ENCODE data around the gene LBHD1. TPM values are rescaled to one million over a fixed set of nuclear protein-coding genes. Genes with fewer than 3 reads are reported as not detected.

Gene LBHD1
- total RNA-seq, 1 experiment from 2014 or later, result 16.1 TPM

DNA sequence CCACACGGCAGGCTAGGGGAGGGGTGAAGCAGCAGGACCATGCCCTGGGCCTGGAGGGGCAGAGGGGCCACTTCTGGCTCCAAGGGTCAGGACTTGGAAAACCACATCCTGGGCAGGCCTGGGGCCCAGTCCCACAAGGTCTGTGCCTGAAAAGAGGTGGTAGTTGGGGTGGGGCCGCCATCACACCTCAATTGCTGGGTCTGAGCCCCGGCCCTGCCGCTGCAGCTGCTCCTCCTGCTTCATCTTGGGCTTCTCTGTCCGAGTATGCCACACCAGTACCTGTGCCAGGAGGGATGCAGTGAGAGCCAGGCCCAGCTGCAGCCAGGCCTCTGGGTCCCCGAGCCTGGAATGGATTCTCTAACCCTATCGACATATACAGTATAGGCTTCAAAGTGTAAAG, 56.5 kb downstream of the LBHD1 start:
- ChIA-PET CTCF (no interaction called here), POLR2A (ENCODE audit: unreplicated experiment) (interaction anchor here (0.6 kb wide), 1 partner anchor 39 kb away, joined by 3 read pairs; no protein-coding TSS in a partner anchor)
- Histone ChIP-seq H3K4me1 (replicated peaks; ENCODE audit: insufficient read depth) (peaks cover 38% of the 10 kb centered on the region), H3K4me2 (no peak overlapping the region), H3K9me3 (ENCODE audit: insufficient read depth, low read depth) (no peaks in the 10 kb centered on the region), H4K20me1 (ENCODE audit: insufficient read depth) (no peaks in the 10 kb centered on the region), H3K36me3 (ENCODE audit: low read depth) (no peaks in the 10 kb centered on the region), H3K9me2 (ENCODE audit: insufficient read depth) (no peaks in the 10 kb centered on the region), H3F3A (ENCODE audit: insufficient read depth, low read depth) (peaks cover 42% of the 10 kb centered on the region), H3K27me3 (ENCODE audit: insufficient read depth, low read depth) (no peaks in the 10 kb centered on the region), H3K27ac (no peak overlapping the region), H2AFZ (no peak overlapping the region), H3K4me3 (no peak overlapping the region), H3K79me2 (ENCODE audit: low read depth) (peaks cover 20% of the 10 kb centered on the region)
- intact Hi-C loops (cut with micrococcal nuclease; ENCODE audit: unreplicated experiment), result no loop called here
- no TSS peak for BruUV-seq (replicated peaks)
- DNase-seq, result no peak
- TF ChIP-seq EZH2 (IDR thresholded peaks at IDR 0.05; ENCODE audit: low read depth) (no peak), CTCF (conservative IDR thresholded peaks at IDR 0.05) (no peak)

- Histone ChIP-seq H3K27me3 (ENCODE audit: insufficient read depth, low read depth) (no peaks in the 10 kb centered on the region), H3K79me2 (ENCODE audit: low read depth) (peaks cover 18% of the 10 kb centered on the region), H3K4me1 (replicated peaks; ENCODE audit: insufficient read depth) (peaks cover 35% of the 10 kb centered on the region), H3K27ac (peak overlapping the region; percentile 66), H3K36me3 (ENCODE audit: low read depth) (peaks cover 6% of the 10 kb centered on the region; the same call in 1 of the 2 replicates), H3K9me3 (ENCODE audit: insufficient read depth, low read depth) (no peaks in the 10 kb centered on the region), H3K4me2 (peak overlapping the region; percentile 57), H4K20me1 (ENCODE audit: insufficient read depth) (no peaks in the 10 kb centered on the region), H3F3A (ENCODE audit: insufficient read depth, low read depth) (peaks cover 47% of the 10 kb centered on the region), H2AFZ (no peak overlapping the region), H3K9me2 (ENCODE audit: insufficient read depth) (no peaks in the 10 kb centered on the region), H3K4me3 (no peak overlapping the region)
- ChIA-PET CTCF (interaction anchor here (0.6 kb wide), 1 partner anchor 239 kb away, joined by 4 read pairs; no protein-coding TSS in a partner anchor), POLR2A (ENCODE audit: unreplicated experiment) (no interaction called here)
- peak; percentile 72 to 75 for DNase-seq
- BruUV-seq (replicated peaks), result no TSS peak
- TF ChIP-seq EZH2 (IDR thresholded peaks at IDR 0.05; ENCODE audit: low read depth), result no peak
- TF ChIP-seq CTCF (conservative IDR thresholded peaks at IDR 0.05), result no peak
- intact Hi-C loops (cut with micrococcal nuclease; ENCODE audit: unreplicated experiment), result loop anchor here (5.0 kb wide), 6 partner anchors 33 to 268 kb away; partner anchors contain the start of genes BSCL2, EEF1G, GANAB and GNG3
These were observed 57.8 kb downstream of the LBHD1 start for GRCh38 chr11:62614275-62614674.

GRCh38 chr11:62613291-62613778, 58.7 kb downstream of the LBHD1 start:
- no peaks in the 10 kb centered on the region for H3K9me2 ChIP-seq (ENCODE audit: insufficient read depth)
- H4K20me1 ChIP-seq (ENCODE audit: insufficient read depth), result no peaks in the 10 kb centered on the region
- H3K4me2 ChIP-seq, result peak overlapping the region; percentile 88
- H3F3A ChIP-seq (ENCODE audit: insufficient read depth, low read depth), result peaks cover 47% of the 10 kb centered on the region
- peak overlapping the region; percentile 66 for H3K27ac ChIP-seq
- peaks cover 6% of the 10 kb centered on the region; the same call in 1 of the 2 replicates for H3K36me3 ChIP-seq (ENCODE audit: low read depth)
- no peaks in the 10 kb centered on the region for H3K27me3 ChIP-seq (ENCODE audit: insufficient read depth, low read depth)
- H2AFZ ChIP-seq, result 0 out of 2 replicates have a peak overlapping the region, but pooled peaks have one; percentile 30
- ChIA-PET CTCF (interaction anchor here (0.7 kb wide), 1 partner anchor 12 kb away, joined by 3 read pairs; no protein-coding TSS in a partner anchor), POLR2A (ENCODE audit: unreplicated experiment) (interaction anchor here (1.0 kb wide), 1 partner anchor 8 kb away, joined by 3 read pairs; the partner anchor contains the start of gene B3GAT3)
- H3K9me3 ChIP-seq (ENCODE audit: insufficient read depth, low read depth), result no peaks in the 10 kb centered on the region
- intact Hi-C loops (cut with micrococcal nuclease; ENCODE audit: unreplicated experiment), result loop anchor here (5.0 kb wide), 6 partner anchors 34 to 269 kb away; partner anchors contain the start of genes BSCL2, EEF1G, GANAB and GNG3
- H3K4me1 ChIP-seq (replicated peaks; ENCODE audit: insufficient read depth), result peaks cover 35% of the 10 kb centered on the region
- H3K4me3 ChIP-seq, result peak overlapping the region; percentile 85; the same call in 1 of the 2 replicates
- H3K79me2 ChIP-seq (ENCODE audit: low read depth), result peaks cover 18% of the 10 kb centered on the region
- no peak for TF ChIP-seq EZH2 (IDR thresholded peaks at IDR 0.05; ENCODE audit: low read depth)
- TF ChIP-seq CTCF (conservative IDR thresholded peaks at IDR 0.05), result no peak
- no peak for DNase-seq
- BruUV-seq (replicated peaks), result no TSS peak

Other genes with a start within 250 kb of the LBHD1 start
- gene AHNAK, start 125.5 kb downstream of the LBHD1 start, total RNA-seq (2021), result 632 and 734 TPM in 2 replicates
- 1,773 and 2,008 TPM in 2 replicates for gene EEF1G, start 98.4 kb downstream of the LBHD1 start, total RNA-seq (2021)
- 39.3 and 40.5 TPM in 2 replicates for gene TUT1, start 80.7 kb downstream of the LBHD1 start, total RNA-seq (2021)
- gene MTA2, start 70.4 kb downstream of the LBHD1 start, total RNA-seq (2021), result 96.6 and 120 TPM in 2 replicates
- 83.2 and 84.2 TPM in 2 replicates for gene EML3, start 59.5 kb downstream of the LBHD1 start, total RNA-seq (2021)
- 6.2 and 7.0 TPM in 2 replicates for gene ROM1, start 59.0 kb downstream of the LBHD1 start, total RNA-seq (2021)
- 38.9 and 60.5 TPM in 2 replicates for gene B3GAT3, start 50.3 kb downstream of the LBHD1 start, total RNA-seq (2021)
- gene GANAB, start 25.7 kb downstream of the LBHD1 start, total RNA-seq (2021), result 478 and 525 TPM in 2 replicates
- gene INTS5, start 19.0 kb downstream of the LBHD1 start, total RNA-seq (2021), result 28.2 and 31.5 TPM in 2 replicates
- gene C11orf98, start 7.1 kb downstream of the LBHD1 start, total RNA-seq (2021), result 86.7 and 94.9 TPM in 2 replicates
- gene CSKMT, start 7.0 kb downstream of the LBHD1 start, total RNA-seq (2021), result 19.2 and 51.9 TPM in 2 replicates
- gene UQCC3, start 594 bp downstream of the LBHD1 start, total RNA-seq (2021), result 16.1 and 25.4 TPM in 2 replicates
- gene UBXN1, start 6.8 kb upstream of the LBHD1 start, total RNA-seq (2021), result 143 and 150 TPM in 2 replicates
- gene LRRN4CL, start 17.3 kb upstream of the LBHD1 start, total RNA-seq (2021), result 1.0 and 1.3 TPM in 2 replicates
- gene BSCL2, start 35.2 kb upstream of the LBHD1 start, total RNA-seq (2021), result 173 and 201 TPM in 2 replicates
- 0.57 TPM in 1 of 2 replicates, not detected in the other for gene GNG3, start 35.4 kb upstream of the LBHD1 start, total RNA-seq (2021)
- gene HNRNPUL2, start 55.2 kb upstream of the LBHD1 start, total RNA-seq (2021), result 55.2 and 76.9 TPM in 2 replicates
- 65.3 and 71.4 TPM in 2 replicates for gene TTC9C, start 56.2 kb upstream of the LBHD1 start, total RNA-seq (2021)
- gene ZBTB3, start 81.9 kb upstream of the LBHD1 start, total RNA-seq (2021), result 16.5 and 17.2 TPM in 2 replicates
- 131 and 155 TPM in 2 replicates for gene POLR2G, start 89.3 kb upstream of the LBHD1 start, total RNA-seq (2021)
- gene TAF6L, start 99.1 kb upstream of the LBHD1 start, total RNA-seq (2021), result 31.2 and 36.4 TPM in 2 replicates
- gene TMEM179B, start 115.1 kb upstream of the LBHD1 start, total RNA-seq (2021), result 45.5 and 48.3 TPM in 2 replicates
- gene TMEM223, start 119.7 kb upstream of the LBHD1 start, total RNA-seq (2021), result 17.9 and 22.6 TPM in 2 replicates
- gene NXF1, start 133.2 kb upstream of the LBHD1 start, total RNA-seq (2021), result 45.6 and 56.1 TPM in 2 replicates
- gene STX5, start 159.8 kb upstream of the LBHD1 start, total RNA-seq (2021), result 61.9 and 65.8 TPM in 2 replicates
- gene TEX54, start 160.6 kb upstream of the LBHD1 start, total RNA-seq (2021), result not detected in 2 replicates
- gene WDR74, start 167.3 kb upstream of the LBHD1 start, total RNA-seq (2021), result 72.4 and 74.1 TPM in 2 replicates
- gene SLC3A2, start 208.6 kb upstream of the LBHD1 start, total RNA-seq (2021), result 513 and 619 TPM in 2 replicates
- gene CHRM1, start 249.1 kb upstream of the LBHD1 start, total RNA-seq (2021), result not detected in 2 replicates